GM21723 (cell line): ENCODE data around the gene UCN2.

ENCODE experiments used
- ATAC-seq: cut with Tn5 transposase; IDR thresholded peaks from one replicate; pipeline ENCODE4 v1.9.1; 2021; ENCODE audit warnings: mild to moderate bottlenecking, moderate library complexity; ENCODE audit not compliant: unreplicated experiment

Gene UCN2

DNA sequence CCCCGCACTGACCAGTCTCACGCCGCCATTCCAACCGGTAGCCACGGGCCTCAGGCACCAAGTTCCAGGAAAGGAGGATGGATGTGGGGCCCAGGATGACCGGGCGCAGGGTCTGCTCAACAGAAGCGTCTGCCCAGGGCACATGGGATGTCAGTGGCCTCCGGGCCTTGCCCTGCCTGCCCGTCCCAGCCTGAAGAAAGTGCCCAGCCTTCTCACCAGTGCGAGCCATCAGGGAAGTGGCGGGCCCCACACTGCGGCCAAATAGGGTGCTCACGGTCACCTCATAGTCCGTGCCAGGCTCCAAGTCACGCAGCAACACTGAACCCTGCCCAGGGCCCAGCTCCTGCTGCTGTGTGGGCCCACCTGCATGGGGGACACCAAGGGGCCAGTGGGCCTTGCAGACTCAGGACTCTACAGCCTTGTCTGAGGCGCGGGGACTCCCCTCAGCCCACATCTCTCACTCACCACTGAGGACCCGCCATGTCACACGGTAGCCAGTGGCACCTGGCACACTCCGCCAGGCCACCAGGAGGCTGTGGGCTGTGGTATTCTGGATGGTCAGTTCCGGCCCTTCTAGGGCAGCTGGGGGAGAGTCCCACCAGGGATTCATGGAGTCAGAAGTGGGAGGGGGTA is 28.4 kb upstream of the UCN2 start:
- no peak for ATAC-seq

- ATAC-seq = no peak
Observed at GRCh38 chr3:48591436-48591835, 27.9 kb upstream of the UCN2 start.

GRCh38 chr3:48588230-48588629 is 24.6 kb upstream of the UCN2 start:
- no peak for ATAC-seq

GRCh38 chr3:48587686-48588085 is 24.1 kb upstream of the UCN2 start:
- ATAC-seq = no peak

DNA sequence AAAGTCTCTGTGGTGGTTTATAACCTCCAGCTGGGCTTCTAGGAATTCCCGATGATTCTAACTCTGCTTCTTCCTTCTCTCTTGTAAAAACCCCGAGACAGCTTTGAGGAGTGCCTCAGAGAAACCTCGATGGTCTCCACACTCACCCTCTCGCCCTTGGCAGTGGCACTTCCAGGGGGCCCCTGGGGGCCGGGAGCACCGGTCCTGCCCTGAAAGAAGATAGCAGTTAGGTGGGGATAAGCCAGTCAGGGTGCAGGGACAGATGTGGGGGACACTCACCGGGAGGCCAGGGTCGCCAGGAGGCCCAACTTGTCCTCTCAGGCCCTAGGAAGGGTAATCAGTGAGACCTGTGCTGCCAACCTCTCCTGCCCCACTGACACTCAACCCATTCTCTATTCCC is 21.8 kb upstream of the UCN2 start:
- no peak for ATAC-seq

- no peak for ATAC-seq
Observed at GRCh38 chr3:48584836-48585235, 21.3 kb upstream of the UCN2 start.

DNA sequence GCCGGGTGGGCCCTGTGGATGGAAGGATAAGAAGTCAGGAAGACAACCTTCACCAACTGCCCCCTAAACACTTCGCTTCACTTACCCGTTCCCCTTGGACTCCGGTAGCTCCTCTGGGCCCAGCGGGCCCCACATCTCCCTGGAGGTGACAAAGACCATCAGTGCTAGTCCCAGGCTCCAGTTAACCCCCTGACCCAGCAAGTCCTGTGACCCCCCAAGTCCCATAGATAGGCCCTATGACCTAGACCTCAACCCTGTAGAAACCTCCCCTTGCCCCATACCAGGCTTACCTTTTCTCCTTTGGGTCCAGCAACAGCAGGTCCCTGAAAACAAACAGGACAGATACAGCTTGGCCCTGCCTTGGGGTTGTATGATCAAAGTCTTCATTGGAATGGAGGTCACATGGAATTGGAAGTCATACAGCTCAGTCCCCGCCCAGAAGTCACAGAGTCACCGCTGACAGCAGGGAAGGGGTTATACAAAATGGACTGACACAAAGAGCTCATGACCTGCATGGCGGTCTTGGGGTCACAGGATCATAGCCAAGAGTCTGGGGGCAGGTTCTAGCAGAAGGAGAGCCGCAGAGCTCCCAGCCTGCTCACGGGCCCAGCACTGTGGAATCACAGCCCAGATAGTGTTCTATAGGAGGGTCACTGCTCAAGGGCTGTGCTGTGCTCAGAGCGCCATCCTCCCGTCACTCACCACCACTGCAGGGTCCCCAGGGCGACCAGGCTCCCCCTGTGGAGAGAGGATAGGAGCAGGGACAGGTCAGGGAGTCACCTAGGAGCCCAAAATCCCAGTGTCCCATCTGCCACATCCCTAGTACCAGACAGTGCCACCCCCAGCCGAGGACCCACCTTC is 18.3 kb upstream of the UCN2 start:
- ATAC-seq = no peak

- no peak for ATAC-seq
Observed at GRCh38 chr3:48576647-48577046, 13.1 kb upstream of the UCN2 start.

- ATAC-seq = no peak
Observed at GRCh38 chr3:48575366-48575765, 11.8 kb upstream of the UCN2 start.

DNA sequence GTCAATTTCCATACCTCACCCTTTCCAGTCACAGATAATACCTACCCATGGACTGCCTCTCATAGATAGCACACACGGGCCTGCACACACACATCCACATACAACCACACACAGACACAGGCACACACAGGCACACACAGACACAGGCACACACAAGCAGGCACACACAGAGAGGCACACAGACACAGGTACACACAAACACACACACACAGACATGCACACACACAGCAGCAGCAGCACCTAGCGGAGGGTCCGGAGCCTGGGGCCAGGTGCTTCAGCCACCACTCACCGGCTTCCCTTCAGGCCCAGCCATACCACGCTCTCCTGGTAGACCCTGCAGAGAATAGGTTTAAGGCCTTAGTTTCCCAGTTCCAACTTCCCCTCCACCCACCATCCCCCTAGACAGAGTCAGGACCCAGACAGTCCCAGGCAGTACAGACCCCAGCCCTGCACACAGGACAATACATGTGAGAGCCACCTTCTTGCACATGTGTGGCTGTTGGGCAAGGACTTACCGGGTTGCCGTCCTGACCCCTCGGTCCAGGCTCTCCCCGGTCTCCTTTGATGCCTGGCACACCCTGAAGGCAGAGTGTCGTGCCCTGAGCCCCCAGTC is 10.5 kb upstream of the UCN2 start:
- ATAC-seq = no peak

DNA sequence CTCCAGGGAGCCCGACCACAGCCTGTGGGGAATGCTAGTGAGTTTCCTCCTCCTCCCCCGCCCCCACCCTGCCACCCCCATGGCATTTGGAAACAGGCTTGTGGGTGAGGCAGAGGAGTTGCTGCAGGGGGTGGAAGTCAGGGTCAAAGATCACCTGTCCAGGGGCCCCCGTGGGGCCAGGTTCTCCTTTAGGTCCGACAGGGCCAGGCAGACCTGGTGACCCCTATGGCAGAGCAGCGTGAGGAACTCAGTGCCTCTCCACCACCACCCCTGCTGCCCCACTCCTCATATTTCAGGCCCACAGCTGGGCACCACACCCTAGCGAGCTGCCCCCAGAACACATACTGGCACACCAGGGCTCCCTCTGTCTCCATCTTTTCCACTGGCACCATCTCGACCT is 8.9 kb upstream of the UCN2 start:
- no peak for ATAC-seq

- ATAC-seq = no peak
Observed at GRCh38 chr3:48571938-48572337, 8.4 kb upstream of the UCN2 start.

- ATAC-seq = no peak
Observed at GRCh38 chr3:48569808-48570450, 6.3 kb upstream of the UCN2 start.

GRCh38 chr3:48569400-48569799 is 5.8 kb upstream of the UCN2 start:
- ATAC-seq = no peak

DNA sequence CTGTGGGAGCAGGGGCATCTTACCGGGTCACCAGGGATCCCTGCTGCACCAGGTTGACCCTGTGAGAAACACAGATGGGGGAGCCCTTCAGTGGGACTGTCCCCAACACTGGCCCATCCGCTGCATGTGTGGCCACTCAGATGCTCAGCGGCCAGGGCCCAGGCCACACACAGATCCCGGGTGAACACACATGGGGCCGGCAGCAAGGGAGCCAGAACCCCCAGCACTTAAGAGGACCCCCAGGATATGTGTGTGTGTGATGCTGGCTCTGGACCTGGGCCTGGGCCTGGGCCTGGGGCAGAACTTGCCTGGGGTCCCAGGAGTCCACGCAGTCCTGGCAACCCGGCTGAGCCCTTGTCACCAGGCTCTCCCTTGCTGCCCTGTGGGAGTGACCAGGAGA is 4.9 kb upstream of the UCN2 start:
- no peak for ATAC-seq

DNA sequence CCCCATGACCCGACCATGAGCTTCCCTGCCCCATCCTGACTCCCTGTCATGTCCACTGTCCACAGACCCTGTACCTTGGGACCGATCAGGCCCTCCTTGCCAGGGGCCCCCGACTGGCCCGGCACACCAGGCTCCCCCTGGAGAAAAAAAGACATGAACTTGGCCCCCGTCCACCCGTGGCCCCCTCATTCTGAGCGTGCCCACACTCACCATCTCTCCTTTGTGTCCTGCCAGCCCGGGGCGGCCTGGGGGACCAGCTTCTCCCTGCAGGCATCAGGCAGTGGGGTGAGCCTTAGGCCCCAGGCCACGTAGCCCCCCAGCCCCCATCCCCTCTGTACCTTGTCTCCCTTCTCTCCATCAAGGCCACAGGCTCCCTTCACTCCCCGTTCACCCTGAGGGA is 3.9 kb upstream of the UCN2 start:
- ATAC-seq = no peak

DNA sequence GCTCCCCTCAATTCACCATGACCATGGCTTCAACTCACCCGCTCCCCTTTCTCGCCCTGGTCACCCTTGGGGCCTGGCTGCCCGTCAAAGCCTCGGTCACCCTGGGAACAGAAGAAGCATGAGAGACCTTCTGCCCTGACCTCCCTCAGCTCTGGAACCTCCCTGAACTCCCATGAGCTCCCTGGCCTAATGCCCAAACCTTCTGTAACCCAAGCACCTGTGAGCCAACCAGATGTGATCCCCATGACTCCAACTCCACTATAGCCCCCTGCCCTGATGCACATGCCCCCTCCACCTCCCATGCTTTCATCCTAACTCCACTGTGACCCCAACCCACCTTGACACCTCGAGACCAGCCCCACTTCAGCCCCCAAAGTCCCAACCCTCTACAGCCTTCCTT is 3.5 kb upstream of the UCN2 start:
- no peak for ATAC-seq

DNA sequence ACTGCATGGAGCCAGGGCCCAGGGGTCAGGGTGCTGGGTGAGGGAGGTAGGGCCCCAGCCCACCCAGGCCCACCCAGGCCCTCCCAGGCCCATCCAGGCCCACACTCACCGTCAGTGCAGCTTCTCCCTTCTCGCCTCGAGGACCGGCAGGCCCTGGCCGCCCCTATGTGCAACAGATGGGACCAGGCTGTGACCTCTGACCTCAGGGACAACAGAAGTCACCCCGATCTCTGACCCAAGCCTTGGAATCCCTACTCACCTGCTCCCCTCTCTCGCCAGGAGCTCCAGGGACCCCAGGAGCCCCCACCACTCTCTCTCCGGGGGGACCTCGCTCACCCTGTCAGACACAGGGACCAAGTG is 2.8 kb upstream of the UCN2 start:
- ATAC-seq = no peak

DNA sequence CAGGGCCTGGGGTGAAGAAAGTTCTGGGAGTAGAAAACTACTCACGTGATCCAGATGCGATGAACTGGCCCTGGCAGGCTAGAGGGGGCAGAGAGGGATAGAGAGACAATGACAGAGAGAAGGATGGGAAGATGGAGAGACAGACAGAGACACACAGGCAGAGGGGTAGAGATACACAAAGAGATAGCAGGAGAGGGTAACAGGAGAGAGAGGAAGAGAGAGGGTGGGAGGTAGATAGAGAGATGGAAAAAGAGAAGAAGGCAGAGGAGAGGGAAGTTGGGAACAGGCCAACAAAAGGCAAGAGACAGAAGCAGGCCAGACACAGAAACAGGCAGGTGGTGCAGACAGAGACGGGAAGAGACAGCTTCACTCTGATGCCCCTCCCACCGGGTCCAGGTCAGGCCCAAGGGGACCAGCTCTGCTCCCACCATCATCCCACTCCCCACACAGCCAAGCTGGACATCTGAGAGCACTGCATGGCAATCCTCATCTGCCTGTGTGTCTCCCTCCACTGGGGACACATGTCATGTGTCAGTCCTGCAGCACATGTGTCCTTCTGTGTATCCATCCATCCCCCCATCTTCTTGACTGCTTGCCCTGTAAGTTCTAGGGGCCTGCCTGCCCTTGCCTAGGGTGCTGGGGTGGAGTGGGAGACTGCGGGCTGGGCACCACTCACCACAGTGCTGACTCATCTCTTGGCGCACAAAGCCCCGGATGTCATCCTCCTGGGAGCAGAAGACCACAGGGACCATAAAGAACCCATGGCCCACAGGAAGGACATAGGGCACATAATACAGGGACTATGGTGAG is 2.2 kb upstream of the UCN2 start:
- no peak for ATAC-seq

DNA sequence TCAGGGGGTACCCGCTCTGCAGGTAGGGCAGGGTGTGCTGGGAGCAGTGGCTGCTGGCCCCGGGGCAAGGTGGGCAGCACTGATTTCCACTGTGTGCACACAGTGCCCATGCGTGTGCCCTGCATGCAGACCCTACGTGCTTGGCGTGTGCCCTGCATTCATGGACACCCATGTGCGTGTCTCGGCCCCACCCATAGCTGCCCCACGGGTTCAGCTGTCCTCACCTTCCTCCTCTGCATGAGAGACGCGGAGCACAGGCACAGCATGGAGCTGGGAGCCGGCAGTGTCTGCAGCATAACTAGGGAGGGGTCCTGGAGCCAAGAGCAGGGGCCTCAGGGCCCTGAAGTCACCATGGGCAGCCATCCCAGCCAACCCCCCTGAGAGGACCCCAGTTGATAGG is 1.6 kb upstream of the UCN2 start:
- no peak for ATAC-seq

DNA sequence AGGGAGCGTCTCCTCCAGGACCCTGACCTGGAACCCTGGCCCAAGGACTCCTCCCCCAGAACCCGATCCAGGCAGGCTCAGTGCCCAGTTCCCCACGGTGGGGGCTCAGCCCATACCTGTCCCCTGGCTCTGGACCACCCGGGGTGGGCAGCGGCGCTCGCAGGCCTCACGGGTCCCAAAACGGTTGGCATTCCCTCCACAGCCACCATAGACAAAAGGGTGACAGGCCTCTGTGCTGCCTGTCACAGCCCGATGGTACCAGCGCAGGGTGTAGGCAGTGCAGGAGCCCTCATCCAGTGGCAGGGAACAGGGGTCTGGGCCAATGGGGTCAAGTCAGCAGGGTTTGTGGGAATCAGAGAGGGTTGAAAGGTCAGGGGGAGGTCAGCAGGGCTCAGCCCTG is 1.1 kb upstream of the UCN2 start:
- ATAC-seq = no peak
